K562 (cell line): Measurements from ENCODE around the gene BMP6. TPM values are rescaled to one million over a fixed set of nuclear protein-coding genes. Genes with fewer than 3 reads are reported as not detected.

ENCODE experiments used
- ARNT ChIP-seq, 2 experiments: fragments of 450-650 bp; IDR thresholded peaks; 2 replicates each; pipeline ENCODE4 v1.6.1; 2016; ENCODE audit warnings: mild to moderate bottlenecking in 1 of 2
- CBX1 ChIP-seq: sonication (generic); IDR thresholded peaks from 2 replicates; pipeline ENCODE4 v1.6.1; 2016; ENCODE audit warnings: antibody characterized with exemption, low read depth, mild to moderate bottlenecking
- ESRRA ChIP-seq: fragments of 450-650 bp; IDR thresholded peaks from 2 replicates; pipeline ENCODE4 v1.6.1; 2014; ENCODE audit warnings: low read depth, mild to moderate bottlenecking, moderate library complexity, borderline replicate concordance
- HNRNPLL ChIP-seq: fragments of 200-400 bp; formaldehyde crosslinking; IDR thresholded peaks from 2 replicates; pipeline ENCODE4 v1.6.1; 2017; ENCODE audit warnings: low read length, low read depth, mild to moderate bottlenecking; ENCODE audit not compliant: poor library complexity, severe bottlenecking
- JUND ChIP-seq, 2 experiments: IDR thresholded peaks; 2 replicates in 1 of 2; 3 replicates in 1 of 2; pipeline ENCODE4 v1.6.1; 2011; ENCODE audit warnings: borderline replicate concordance in 2 of 2, low read depth in 2 of 2, low read length in 2 of 2, improper control_type of control experiment in 1 of 2, missing biosample characterization in 1 of 2, missing genetic modification characterization in 1 of 2, missing genetic modification reagents in 1 of 2
- KHSRP ChIP-seq: fragments of 450-650 bp; IDR thresholded peaks from 2 replicates; pipeline ENCODE4 v1.6.1; 2017
- MTA1 ChIP-seq: fragments of 450-650 bp; IDR thresholded peaks from 2 replicates; pipeline ENCODE4 v1.6.1; 2017; ENCODE audit warnings: borderline replicate concordance
- MTF1 ChIP-seq: fragments of 250-450 bp; sonication (Bioruptor Pico); IDR thresholded peaks from 2 replicates; pipeline ENCODE4 v1.9.0; 2021; ENCODE audit warnings: moderate library complexity, mild to moderate bottlenecking, inconsistent platforms, borderline replicate concordance
- PTRF ChIP-seq: fragments of 450-650 bp; IDR thresholded peaks from 2 replicates; pipeline ENCODE4 v1.6.1; 2016; ENCODE audit warnings: mild to moderate bottlenecking, missing genetic modification characterization, missing compliant biosample characterization
- SMAD4 ChIP-seq: fragments of 250-450 bp; sonication (Bioruptor Pico); conservative IDR thresholded peaks from 2 replicates; pipeline ENCODE4 v1.8.0; 2021; ENCODE audit warnings: inconsistent platforms, mild to moderate bottlenecking, moderate library complexity
- SP1 ChIP-seq: sonication (generic); formaldehyde crosslinking; IDR thresholded peaks from 2 replicates; pipeline ENCODE4 v1.8.1; 2022; ENCODE audit warnings: mild to moderate bottlenecking, missing genetic modification reagents
- ZNF444 ChIP-seq: fragments of 250-450 bp; sonication (Bioruptor Pico); IDR thresholded peaks from 2 replicates; pipeline ENCODE4 v1.4.0; 2020; ENCODE audit warnings: mild to moderate bottlenecking, moderate library complexity
- ZNF644 ChIP-seq: fragments of 200-800 bp; sonication (Bioruptor generic); IDR thresholded peaks from 2 replicates; pipeline ENCODE4 v1.6.1; 2016; ENCODE audit warnings: low read depth, missing genetic modification characterization, missing compliant biosample characterization
- polyA plus RNA-seq, 8 experiments: library from polyadenylated mRNA; depleted of rRNA in 4 of 8; stranded (reverse) in 5 of 8; unstranded in 3 of 8; fragments of >200 nt; fragmentation: Nextera tagmentation in 2 of 8; fragmentation: Illumina TruSeq in 1 of 8; extraction: Ambion mirVana in 2 of 8; extraction: Trizol in 1 of 8; gene quantifications; 2 replicates each; pipeline versions ENCODE4 v1.2.1 to v1.2.3, GENCODE V29; 2011 to 2014; ENCODE audit warnings: inconsistent platforms in 1 of 8, missing spikeins in 1 of 8
- total RNA-seq, 7 experiments: library from RNA; depleted of rRNA in 6 of 7; stranded (reverse); fragments of >200 nt in 6 of 7; fragmentation: Illumina TruSeq in 2 of 7; extraction: Trizol in 2 of 7; gene quantifications; 2 replicates each; pipeline versions ENCODE4 v1.2.1 to v1.2.3, GENCODE V29; 2011 to 2021; ENCODE audit warnings: low replicate concordance in 1 of 7
- TF ChIP-seq, protein P1 (sequence below), 2 experiments: fragments of 450-650 bp; conservative IDR thresholded peaks; 2 replicates each; pipeline ENCODE4 v1.6.1; 2017; ENCODE audit warnings: mild to moderate bottlenecking in 2 of 2, moderate library complexity in 2 of 2
- TF ChIP-seq, protein P2 (sequence below), 2 experiments: fragments of 450-650 bp in 1 of 2; sonication (generic) in 1 of 2; formaldehyde crosslinking in 1 of 2; IDR thresholded peaks in 1 of 2; conservative IDR thresholded peaks in 1 of 2; 2 replicates each; pipeline versions ENCODE4 v1.6.1 to v1.8.1; 2016 to 2023; ENCODE audit warnings: mild to moderate bottlenecking in 2 of 2, moderate library complexity in 2 of 2, inconsistent platforms in 1 of 2, missing genetic modification reagents in 1 of 2
- TF ChIP-seq, protein P3 (sequence below): sonication (generic); formaldehyde crosslinking; IDR thresholded peaks from 2 replicates; pipeline ENCODE4 v1.8.0; 2023; ENCODE audit warnings: missing genetic modification reagents, mild to moderate bottlenecking, borderline replicate concordance

BMP6 gene
- total and polyA plus RNA-seq, 9 of the 15 experiments (the other 6 are each of a cell fraction or from before 2014, with no cell fraction given): 0.01 to 0.13 (median 0.06) TPM; not detected in 3

DNA sequence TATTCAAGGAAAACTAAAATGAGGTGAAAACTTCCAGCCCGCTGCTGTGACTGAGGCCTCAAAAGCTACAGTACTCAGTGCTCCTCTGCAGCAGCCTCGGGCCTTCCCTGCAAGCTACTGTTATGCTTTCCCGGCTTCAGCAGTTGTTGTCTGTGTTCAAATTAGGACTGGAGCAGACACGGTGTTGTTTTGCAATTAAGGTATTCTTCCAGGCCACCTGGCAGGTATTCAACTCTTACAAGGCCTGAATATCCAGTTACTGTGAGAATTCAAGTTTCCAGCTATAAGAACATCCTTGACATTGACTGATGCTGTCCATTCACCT, 174.0 kb downstream of the BMP6 start (continued):
- TF ChIP-seq PTRF (tag) (no peak), ZNF444 (CRISPR knock-in tag) (no peak), MTF1 (CRISPR knock-in tag) (no peak), ZNF644 (tag) (no peak), SMAD4 (0 out of 2 replicates have a peak, but pooled peaks have one; percentile 58), HNRNPLL (no peak), ESRRA (0 out of 2 replicates have a peak, but pooled peaks have one; percentile 22), SP1 (0 out of 2 replicates have a peak, but pooled peaks have one; percentile 17), MTA1 (0 out of 2 replicates have a peak, but pooled peaks have one; percentile 1), JUND (IDR thresholded peaks at IDR 0.05; ENCODE audit: borderline replicate concordance, low read depth, low read length) (no peak), JUND (tag; IDR thresholded peaks at IDR 0.05; ENCODE audit: borderline replicate concordance, low read depth, low read length) (no peak), KHSRP (no peak), CBX1 (no peak), ARNT (IDR thresholded peaks at IDR 0.05) (peak in 1 of 2 experiments; percentile 8; a peak in 1 of 4 replicates)
- TF ChIP-seq, protein P1, sequence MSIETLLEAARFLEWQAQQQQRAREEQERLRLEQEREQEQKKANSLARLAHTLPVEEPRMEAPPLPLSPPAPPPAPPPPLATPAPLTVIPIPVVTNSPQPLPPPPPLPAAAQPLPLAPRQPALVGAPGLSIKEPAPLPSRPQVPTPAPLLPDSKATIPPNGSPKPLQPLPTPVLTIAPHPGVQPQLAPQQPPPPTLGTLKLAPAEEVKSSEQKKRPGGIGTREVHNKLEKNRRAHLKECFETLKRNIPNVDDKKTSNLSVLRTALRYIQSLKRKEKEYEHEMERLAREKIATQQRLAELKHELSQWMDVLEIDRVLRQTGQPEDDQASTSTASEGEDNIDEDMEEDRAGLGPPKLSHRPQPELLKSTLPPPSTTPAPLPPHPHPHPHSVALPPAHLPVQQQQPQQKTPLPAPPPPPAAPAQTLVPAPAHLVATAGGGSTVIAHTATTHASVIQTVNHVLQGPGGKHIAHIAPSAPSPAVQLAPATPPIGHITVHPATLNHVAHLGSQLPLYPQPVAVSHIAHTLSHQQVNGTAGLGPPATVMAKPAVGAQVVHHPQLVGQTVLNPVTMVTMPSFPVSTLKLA (conservative IDR thresholded peaks at IDR 0.05): 0 out of 4 replicates have a peak, but pooled peaks of 1 of the 2 experiments have one; percentile 5
- TF ChIP-seq, protein P2, sequence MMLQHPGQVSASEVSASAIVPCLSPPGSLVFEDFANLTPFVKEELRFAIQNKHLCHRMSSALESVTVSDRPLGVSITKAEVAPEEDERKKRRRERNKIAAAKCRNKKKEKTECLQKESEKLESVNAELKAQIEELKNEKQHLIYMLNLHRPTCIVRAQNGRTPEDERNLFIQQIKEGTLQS (IDR thresholded peaks at IDR 0.05): no peak
- TF ChIP-seq, protein P2 (CRISPR knock-in tag; conservative IDR thresholded peaks at IDR 0.05): no peak; the same call in 1 of the 2 replicates
- TF ChIP-seq, protein P3, sequence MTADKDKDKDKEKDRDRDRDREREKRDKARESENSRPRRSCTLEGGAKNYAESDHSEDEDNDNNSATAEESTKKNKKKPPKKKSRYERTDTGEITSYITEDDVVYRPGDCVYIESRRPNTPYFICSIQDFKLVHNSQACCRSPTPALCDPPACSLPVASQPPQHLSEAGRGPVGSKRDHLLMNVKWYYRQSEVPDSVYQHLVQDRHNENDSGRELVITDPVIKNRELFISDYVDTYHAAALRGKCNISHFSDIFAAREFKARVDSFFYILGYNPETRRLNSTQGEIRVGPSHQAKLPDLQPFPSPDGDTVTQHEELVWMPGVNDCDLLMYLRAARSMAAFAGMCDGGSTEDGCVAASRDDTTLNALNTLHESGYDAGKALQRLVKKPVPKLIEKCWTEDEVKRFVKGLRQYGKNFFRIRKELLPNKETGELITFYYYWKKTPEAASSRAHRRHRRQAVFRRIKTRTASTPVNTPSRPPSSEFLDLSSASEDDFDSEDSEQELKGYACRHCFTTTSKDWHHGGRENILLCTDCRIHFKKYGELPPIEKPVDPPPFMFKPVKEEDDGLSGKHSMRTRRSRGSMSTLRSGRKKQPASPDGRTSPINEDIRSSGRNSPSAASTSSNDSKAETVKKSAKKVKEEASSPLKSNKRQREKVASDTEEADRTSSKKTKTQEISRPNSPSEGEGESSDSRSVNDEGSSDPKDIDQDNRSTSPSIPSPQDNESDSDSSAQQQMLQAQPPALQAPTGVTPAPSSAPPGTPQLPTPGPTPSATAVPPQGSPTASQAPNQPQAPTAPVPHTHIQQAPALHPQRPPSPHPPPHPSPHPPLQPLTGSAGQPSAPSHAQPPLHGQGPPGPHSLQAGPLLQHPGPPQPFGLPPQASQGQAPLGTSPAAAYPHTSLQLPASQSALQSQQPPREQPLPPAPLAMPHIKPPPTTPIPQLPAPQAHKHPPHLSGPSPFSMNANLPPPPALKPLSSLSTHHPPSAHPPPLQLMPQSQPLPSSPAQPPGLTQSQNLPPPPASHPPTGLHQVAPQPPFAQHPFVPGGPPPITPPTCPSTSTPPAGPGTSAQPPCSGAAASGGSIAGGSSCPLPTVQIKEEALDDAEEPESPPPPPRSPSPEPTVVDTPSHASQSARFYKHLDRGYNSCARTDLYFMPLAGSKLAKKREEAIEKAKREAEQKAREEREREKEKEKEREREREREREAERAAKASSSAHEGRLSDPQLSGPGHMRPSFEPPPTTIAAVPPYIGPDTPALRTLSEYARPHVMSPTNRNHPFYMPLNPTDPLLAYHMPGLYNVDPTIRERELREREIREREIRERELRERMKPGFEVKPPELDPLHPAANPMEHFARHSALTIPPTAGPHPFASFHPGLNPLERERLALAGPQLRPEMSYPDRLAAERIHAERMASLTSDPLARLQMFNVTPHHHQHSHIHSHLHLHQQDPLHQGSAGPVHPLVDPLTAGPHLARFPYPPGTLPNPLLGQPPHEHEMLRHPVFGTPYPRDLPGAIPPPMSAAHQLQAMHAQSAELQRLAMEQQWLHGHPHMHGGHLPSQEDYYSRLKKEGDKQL (CRISPR knock-in tag): peak; percentile 43; the same call in 1 of the 2 replicates
